Urinary bladder (tissue), 4 donors: Measurements from ENCODE around the gene NTRK3. TPM values are rescaled to one million over a fixed set of nuclear protein-coding genes. Genes with fewer than 3 reads are reported as not detected.
"Not testable (repeated sequence)": the region's sequence is repeated elsewhere in the genome, so short reads cannot be mapped to it uniquely, and the experiment has no call there.

ENCODE experiments used
- DNase-seq: peaks from one replicate; pipeline ENCODE4 v3.0.0-alpha.2; 2015; ENCODE audit errors: extremely low spot score
- H3K27ac ChIP-seq: one replicate; pipeline ENCODE4 v1.5.1; 2013; ENCODE audit warnings: low read depth, mild to moderate bottlenecking, moderate library complexity
- H3K36me3 ChIP-seq: one replicate; pipeline ENCODE4 v1.6.1; 2013; ENCODE audit warnings: mild to moderate bottlenecking, moderate library complexity; ENCODE audit not compliant: insufficient read depth
- H3K4me1 ChIP-seq: one replicate; pipeline ENCODE4 v1.6.1; 2013; ENCODE audit warnings: mild to moderate bottlenecking, moderate library complexity; ENCODE audit not compliant: insufficient read depth
- H3K4me3 ChIP-seq: one replicate; pipeline ENCODE4 v1.5.1; 2013; ENCODE audit warnings: low read depth, low read length
- WGBS: extraction: QIAGEN DNeasy Blood & Tissue Kit; methylation state at CpG from one replicate; pipeline ENCODE4 v1.1.7; 2013; 5-methylcytosine and 5-hydroxymethylcytosine counted together
- polyA plus RNA-seq: library from polyadenylated mRNA; stranded (reverse); fragments of 200-250 nt; gene quantifications from one replicate; pipeline ENCODE4 v1.2.3, GENCODE V29; 2013
- total RNA-seq: library from RNA; depleted of rRNA; stranded (reverse); fragments of >200 nt; gene quantifications from one replicate; pipeline ENCODE4 v1.2.3, GENCODE V29; 2014
- donor health status: healthy with polysubstance abuse.
- donor health status: healthy.

The NTRK3 gene
- total and polyA plus RNA-seq, 2 donors = 10.6 to 26.4 TPM

DNA sequence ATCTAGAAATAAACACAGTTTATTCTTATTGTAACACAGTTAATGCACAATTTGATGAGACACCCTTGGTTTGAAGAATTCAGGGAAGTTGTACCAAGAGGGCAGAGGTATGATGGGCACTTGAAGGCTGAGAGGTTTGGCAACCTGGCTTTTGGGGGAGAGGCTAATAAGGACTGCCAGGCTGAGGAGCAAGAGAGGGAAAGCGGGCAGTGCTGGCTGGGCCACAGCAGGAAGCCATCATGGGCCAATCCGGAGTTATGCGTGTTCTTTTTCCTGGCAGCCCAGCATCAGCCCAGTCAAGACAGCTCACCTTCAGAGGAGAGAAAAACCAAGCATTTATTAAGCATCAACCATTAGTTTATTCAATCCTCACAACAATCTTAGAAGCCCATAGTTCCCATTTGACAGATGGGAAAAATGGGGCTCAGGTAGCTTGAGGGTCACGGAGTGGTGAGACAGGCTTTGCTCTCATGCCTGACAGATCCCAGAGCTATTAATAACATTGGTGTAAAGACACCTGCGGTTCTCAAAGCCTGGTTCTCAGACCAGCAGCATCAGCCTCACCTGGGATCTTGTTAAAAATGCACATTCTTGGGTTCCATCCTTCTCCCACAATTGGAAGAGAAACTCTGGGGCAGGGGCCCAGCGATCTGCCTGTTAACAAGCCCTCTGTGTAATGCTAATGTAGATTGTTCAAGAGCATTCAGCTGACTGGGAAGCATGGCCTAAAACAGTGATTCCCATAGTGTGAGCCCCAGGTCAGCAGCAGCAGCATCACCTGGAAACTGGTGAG is 183.7 kb downstream of the NTRK3 start:
- 81% methylated on average over 6 of the region's 6 CpGs for WGBS
- Histone ChIP-seq H3K27ac (no peak overlapping the region), H3K36me3 (no peaks in the 10 kb centered on the region), H3K4me3 (no peak overlapping the region), H3K4me1 (no peaks in the 10 kb centered on the region)
- DNase-seq = no peak

- H3K27ac ChIP-seq, DNase-seq, H3K4me1 ChIP-seq, H3K4me3 ChIP-seq, H3K36me3 ChIP-seq: not testable (repeated sequence)
- 82% methylated on average over 9 of the region's 9 CpGs for WGBS
These were observed 184.4 kb downstream of the NTRK3 start for GRCh38 chr15:88072133-88072532.

DNA sequence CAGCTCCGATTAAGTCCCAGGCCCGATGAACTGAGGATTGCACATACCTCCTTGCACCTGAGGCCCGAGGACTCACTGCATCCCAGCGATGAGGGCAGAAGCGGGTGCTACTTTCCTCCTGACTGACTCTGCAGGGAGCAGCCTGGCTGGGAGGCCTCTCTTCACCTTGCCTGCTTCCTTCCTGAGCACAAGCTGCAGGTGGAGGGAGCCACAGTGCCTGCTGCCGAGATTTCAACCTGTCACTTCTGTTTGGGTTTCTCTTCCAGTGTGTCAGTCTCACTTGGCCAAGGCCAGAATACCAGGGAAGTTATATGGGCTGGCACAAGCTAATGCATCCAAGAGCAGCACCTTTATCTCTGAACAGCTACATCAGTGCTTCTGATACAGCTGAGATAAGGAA is 185.4 kb downstream of the NTRK3 start:
- WGBS = 74% methylated on average over 6 of the region's 6 CpGs
- Histone ChIP-seq H3K4me1 (no peaks in the 10 kb centered on the region), H3K36me3 (no peaks in the 10 kb centered on the region), H3K4me3 (no peak overlapping the region), H3K27ac (no peak overlapping the region)
- no peak for DNase-seq

GRCh38 chr15:88069561-88069960 is 187.0 kb downstream of the NTRK3 start:
- DNase-seq = no peak
- Histone ChIP-seq H3K27ac (no peak overlapping the region), H3K4me1 (no peaks in the 10 kb centered on the region), H3K36me3 (no peaks in the 10 kb centered on the region), H3K4me3 (no peak overlapping the region)
- 49% methylated on average over 6 of the region's 6 CpGs for WGBS

GRCh38 chr15:88067331-88067685 is 189.2 kb downstream of the NTRK3 start:
- 72% methylated on average over 3 of the region's 3 CpGs for WGBS
- H3K27ac ChIP-seq = no peak overlapping the region
- no peak for DNase-seq
- no peaks in the 10 kb centered on the region for H3K36me3 ChIP-seq
- H3K4me3 ChIP-seq = no peak overlapping the region
- no peaks in the 10 kb centered on the region for H3K4me1 ChIP-seq

GRCh38 chr15:88066636-88067330 is 189.8 kb downstream of the NTRK3 start:
- H3K4me1 ChIP-seq = no peaks in the 10 kb centered on the region
- H3K36me3 ChIP-seq = no peaks in the 10 kb centered on the region
- WGBS = 64% methylated on average over 4 of the region's 4 CpGs
- DNase-seq = no peak
- H3K27ac ChIP-seq = no peak overlapping the region
- no peak overlapping the region for H3K4me3 ChIP-seq

- no peaks in the 10 kb centered on the region for H3K36me3 ChIP-seq
- DNase-seq = no peak
- H3K27ac ChIP-seq = no peak overlapping the region
- H3K4me1 ChIP-seq = no peaks in the 10 kb centered on the region
- 84% methylated on average over 10 of the region's 10 CpGs for WGBS
- no peak overlapping the region for H3K4me3 ChIP-seq
These were observed 195.1 kb downstream of the NTRK3 start for GRCh38 chr15:88061452-88061851.

DNA sequence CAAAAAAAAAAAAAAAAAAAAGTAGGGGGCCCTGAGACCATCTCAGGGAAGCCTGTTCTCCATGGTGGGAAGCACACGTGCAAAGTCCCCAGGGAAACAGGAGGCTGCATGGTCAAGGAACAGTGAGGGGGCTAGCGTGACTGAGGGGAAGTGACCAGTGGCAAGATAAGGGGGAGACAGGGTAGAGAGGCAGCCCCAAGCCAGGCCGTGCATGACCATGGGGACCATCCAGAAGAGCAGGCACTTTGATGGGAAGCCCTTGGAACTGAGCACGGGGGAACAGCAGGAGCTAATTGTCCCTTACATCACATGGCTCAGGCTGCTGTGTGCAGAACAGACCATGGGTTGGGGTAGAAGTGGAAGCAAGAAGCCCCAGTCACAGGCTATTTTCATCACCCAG is 196.2 kb downstream of the NTRK3 start:
- no peak overlapping the region for H3K27ac ChIP-seq
- no peaks in the 10 kb centered on the region for H3K4me1 ChIP-seq
- no peak overlapping the region for H3K4me3 ChIP-seq
- no peak for DNase-seq
- WGBS = 86% methylated on average over 4 of the region's 4 CpGs
- no peaks in the 10 kb centered on the region for H3K36me3 ChIP-seq

- Histone ChIP-seq H3K4me3 (no peak overlapping the region), H3K4me1 (no peaks in the 10 kb centered on the region), H3K36me3 (no peaks in the 10 kb centered on the region), H3K27ac (no peak overlapping the region)
- DNase-seq = no peak
- WGBS = 84% methylated on average over 9 of the region's 9 CpGs
These were observed 198.7 kb downstream of the NTRK3 start for GRCh38 chr15:88057836-88058235.

- no peak for DNase-seq
- 78% methylated on average over 1 of the region's 1 CpG for WGBS
- H3K27ac ChIP-seq = no peak overlapping the region
- H3K4me3 ChIP-seq = no peak overlapping the region
- no peaks in the 10 kb centered on the region for H3K36me3 ChIP-seq
- no peaks in the 10 kb centered on the region for H3K4me1 ChIP-seq
These were observed 207.0 kb downstream of the NTRK3 start for GRCh38 chr15:88049506-88049905.

DNA sequence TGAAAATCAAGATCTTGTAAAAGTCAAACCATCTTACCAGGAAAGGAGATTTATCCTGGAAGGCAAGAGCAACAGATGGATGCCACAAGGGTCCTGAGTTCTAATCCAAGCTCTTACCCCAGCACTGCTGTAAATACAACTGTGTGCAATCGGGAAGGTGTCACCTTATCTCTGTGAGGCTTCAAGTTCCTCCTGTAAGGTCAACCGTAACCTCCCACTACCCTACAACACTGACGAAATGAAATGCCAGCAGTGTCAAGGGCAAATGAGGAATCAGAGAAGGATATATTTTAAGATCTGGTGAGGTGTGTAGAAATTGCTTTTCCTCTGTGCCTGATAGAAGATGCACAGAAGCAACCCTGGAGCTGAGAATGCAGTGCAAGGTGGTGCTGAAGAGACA is 207.8 kb downstream of the NTRK3 start:
- no peak for DNase-seq
- H3K36me3 ChIP-seq = no peaks in the 10 kb centered on the region
- H3K27ac ChIP-seq = no peak overlapping the region
- 72% methylated on average over 3 of the region's 3 CpGs for WGBS
- H3K4me3 ChIP-seq = no peak overlapping the region
- no peaks in the 10 kb centered on the region for H3K4me1 ChIP-seq

DNA sequence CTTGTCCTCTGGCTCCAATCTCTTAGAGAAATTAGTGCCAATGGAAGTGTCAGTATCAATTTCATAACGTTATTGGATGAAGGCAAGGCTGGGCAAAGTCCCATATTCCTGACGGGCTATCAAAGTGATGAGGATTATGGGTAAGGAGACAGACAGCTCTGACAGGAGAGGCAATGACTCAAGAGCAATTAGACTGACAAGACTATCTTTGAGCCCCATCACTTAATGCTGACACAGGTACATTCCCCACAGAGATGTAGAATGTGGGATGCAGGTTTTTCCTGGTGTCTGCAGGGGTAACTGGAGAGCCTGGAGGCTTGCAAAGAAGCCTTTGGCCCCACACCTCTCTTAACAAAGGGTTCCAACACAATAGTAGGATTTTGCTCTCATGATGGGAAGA is 208.3 kb downstream of the NTRK3 start:
- Histone ChIP-seq H3K4me1 (no peaks in the 10 kb centered on the region), H3K27ac (no peak overlapping the region), H3K36me3 (no peaks in the 10 kb centered on the region), H3K4me3 (no peak overlapping the region)
- no peak for DNase-seq
- 85% methylated on average over 2 of the region's 2 CpGs for WGBS

- no peaks in the 10 kb centered on the region for H3K36me3 ChIP-seq
- DNase-seq = no peak
- H3K4me3 ChIP-seq = no peak overlapping the region
- no peaks in the 10 kb centered on the region for H3K4me1 ChIP-seq
- no peak overlapping the region for H3K27ac ChIP-seq
- 82% methylated on average over 13 of the region's 13 CpGs for WGBS
These were observed 209.9 kb downstream of the NTRK3 start for GRCh38 chr15:88046576-88047129.

- no peak overlapping the region for H3K27ac ChIP-seq
- peaks cover 1% of the 10 kb centered on the region for H3K4me1 ChIP-seq
- H3K4me3 ChIP-seq = no peak overlapping the region
- no peaks in the 10 kb centered on the region for H3K36me3 ChIP-seq
- 85% methylated on average over 1 of the region's 1 CpG for WGBS
- DNase-seq = no peak
These were observed 213.1 kb downstream of the NTRK3 start for GRCh38 chr15:88043396-88043795.
